22Rv1 (cell line): Measurements from ENCODE around the gene DYNLL1.

ENCODE experiments used
- H3K27ac ChIP-seq: fragments of 450-650 bp; 2 replicates; pipeline ENCODE4 v1.5.1; 2017
- ZFX ChIP-seq: fragments of 450-650 bp; IDR thresholded peaks from 2 replicates; pipeline ENCODE4 v1.6.1; 2017; ENCODE audit warnings: antibody characterized with exemption, borderline replicate concordance
- TF ChIP-seq, protein P1 (sequence below): fragments of 450-650 bp; IDR thresholded peaks from 2 replicates; pipeline ENCODE4 v1.5.1; 2017; ENCODE audit warnings: mild to moderate bottlenecking

Gene DYNLL1

DNA sequence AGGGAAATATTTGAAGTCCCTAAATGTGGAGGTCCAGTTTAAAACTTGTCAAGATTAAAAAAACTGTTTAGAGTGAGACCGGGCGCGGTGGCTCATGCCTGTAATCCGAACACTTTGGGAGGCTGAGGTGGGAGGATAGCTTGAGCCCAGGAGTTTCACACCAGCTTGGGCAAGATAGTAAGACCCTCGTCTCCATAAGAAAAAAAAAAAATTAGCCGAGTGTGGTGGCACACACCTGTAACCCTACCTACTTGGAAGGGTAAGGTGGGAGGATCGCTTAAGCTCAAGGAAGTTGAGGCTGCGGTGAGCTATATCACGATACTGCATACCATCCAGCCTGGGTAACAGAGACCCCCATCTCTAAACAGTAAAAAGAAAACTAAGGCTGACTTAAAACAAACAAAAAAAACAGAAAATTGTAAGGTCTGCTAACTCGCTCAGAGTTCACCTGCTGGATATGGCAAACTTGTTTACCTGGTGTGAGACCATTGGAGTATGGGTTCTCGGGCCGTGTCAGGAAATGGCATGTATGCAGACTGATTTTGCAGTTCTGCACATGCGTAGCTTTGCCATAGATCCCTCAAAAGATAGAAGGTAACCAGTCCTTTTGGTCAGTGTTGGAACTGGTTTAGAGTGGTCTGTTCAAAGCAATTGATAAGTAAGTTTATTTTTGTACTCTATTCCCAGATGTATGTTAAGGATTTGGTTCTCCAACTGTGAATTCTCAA, 40.3 kb downstream of the DYNLL1 start:
- no peak for TF ChIP-seq ZFX
- TF ChIP-seq, protein P1, sequence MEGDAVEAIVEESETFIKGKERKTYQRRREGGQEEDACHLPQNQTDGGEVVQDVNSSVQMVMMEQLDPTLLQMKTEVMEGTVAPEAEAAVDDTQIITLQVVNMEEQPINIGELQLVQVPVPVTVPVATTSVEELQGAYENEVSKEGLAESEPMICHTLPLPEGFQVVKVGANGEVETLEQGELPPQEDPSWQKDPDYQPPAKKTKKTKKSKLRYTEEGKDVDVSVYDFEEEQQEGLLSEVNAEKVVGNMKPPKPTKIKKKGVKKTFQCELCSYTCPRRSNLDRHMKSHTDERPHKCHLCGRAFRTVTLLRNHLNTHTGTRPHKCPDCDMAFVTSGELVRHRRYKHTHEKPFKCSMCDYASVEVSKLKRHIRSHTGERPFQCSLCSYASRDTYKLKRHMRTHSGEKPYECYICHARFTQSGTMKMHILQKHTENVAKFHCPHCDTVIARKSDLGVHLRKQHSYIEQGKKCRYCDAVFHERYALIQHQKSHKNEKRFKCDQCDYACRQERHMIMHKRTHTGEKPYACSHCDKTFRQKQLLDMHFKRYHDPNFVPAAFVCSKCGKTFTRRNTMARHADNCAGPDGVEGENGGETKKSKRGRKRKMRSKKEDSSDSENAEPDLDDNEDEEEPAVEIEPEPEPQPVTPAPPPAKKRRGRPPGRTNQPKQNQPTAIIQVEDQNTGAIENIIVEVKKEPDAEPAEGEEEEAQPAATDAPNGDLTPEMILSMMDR: no peak
- H3K27ac ChIP-seq: no peak overlapping the region

DNA sequence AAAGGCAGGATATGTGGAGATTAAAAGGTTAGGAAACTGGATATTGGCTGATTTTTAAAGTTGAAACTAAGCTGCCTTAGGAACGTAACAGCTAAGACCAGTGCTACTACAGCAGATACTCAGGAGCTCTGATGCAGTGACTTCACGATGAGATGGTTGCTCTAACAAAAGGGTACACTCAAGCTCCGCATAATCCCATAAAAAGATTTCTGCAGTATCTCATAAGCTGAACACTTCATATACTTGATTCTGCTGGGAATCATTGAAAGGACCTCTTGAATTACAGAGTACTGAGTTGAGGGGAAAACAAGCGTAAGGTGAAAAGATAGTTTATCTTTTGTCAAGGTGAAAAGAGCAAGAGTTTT, 41.9 kb downstream of the DYNLL1 start:
- H3K27ac ChIP-seq: 0 out of 2 replicates have a peak overlapping the region, but pooled peaks have one; percentile 10
- no peak for TF ChIP-seq ZFX
- TF ChIP-seq, protein P1: no peak

DNA sequence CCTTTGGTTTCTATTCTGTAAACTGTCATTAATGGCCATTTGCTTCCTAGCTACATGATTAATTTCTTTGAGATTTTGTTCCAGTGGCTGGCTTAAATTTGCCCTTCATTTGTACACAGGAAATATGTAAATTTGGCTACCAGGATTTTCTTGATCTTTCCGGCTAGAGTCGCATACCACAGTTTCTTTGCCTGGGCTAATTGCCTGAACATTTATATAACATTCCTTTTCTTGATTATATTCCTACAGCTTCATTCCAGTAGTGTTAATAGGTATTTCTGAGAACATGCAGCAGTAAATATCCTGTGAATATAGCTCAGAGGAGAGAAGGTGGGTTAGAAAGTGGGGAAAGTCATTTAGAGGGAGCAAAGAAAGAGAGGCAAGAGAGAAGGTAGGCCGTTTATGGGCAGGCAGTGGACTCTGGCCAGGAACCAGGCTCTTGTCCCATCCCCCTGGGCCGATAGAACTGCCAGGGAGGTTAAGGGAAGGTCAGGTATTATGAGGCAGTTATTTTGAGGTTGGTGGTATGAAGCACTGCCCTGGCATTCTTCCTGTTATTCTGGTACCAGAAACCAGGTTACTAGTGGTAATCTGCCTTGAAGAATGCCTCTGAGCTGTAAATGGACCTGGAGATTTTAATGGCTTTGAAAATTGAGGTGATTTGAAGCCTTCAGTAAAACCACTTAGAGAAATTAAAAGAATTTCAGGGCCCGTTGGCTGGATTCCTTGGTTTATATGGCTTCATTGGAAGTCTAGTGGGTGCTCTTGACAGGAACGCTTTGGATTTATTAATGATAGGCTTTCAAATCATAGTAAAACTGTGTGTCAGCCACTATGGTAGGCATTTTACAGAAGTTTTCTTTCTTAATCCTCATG, 42.6 kb downstream of the DYNLL1 start:
- H3K27ac ChIP-seq: peak overlapping the region; percentile 10
- TF ChIP-seq ZFX: no peak
- TF ChIP-seq, protein P1: no peak

DNA sequence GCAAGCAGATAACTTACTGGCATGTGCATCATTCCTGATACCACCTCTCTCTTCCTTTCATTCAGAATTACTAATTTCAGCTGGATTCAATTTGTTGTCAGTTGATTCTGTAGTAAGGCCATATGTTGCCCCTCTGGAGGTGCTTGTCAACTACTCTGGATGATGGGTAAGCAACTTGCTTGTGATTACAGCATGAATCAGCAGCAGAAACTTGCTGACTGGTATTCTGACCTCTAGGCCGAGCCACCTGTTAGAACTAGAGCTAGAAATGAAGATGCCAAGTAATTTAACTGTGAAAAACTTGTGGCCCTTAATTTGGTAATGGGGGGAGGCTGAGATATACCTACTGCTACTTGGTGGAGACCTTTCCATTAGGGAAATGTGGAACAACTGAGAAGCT, 43.4 kb downstream of the DYNLL1 start:
- no peak for TF ChIP-seq ZFX
- TF ChIP-seq, protein P1: no peak
- no peak overlapping the region for H3K27ac ChIP-seq

DNA sequence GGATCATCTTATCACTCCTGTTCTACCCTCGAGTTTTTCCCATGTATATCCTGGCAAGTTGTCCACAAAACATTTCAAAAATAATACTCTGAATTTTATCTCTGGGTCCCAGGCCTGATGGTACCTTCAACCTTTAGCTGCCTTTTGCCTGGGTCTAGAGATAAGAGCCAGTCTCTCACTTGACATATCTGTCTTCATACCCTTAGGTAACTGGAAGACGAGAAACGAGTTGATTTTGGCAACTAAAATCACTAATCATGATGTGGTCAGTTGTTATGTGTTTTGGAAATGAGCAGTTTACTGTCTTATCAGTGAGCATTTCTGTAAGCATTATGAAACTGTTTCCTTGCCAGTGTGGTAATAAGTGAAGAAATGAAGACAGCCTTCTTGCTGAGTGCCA, 44.5 kb downstream of the DYNLL1 start:
- no peak overlapping the region for H3K27ac ChIP-seq
- TF ChIP-seq ZFX: no peak
- TF ChIP-seq, protein P1: no peak

DNA sequence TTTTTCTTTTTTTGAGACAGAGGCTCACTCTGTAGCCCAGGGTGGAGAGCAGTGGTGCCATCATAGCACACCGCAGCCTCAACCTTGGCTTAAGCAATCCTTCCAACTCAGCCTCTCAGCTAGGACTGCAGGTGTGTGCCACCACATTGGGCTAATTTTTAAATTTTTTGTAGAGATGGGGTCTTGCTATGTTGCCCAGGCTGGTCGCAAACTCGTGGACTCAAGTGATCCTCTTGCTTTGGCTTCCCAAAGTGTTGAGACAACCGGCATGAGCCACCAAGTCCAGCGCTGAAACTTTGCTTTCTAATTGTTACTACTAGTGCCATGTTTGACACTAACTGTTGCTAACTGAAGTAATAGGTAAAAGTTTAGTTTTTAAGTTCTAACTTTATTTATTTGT, 46.3 kb downstream of the DYNLL1 start:
- no peak for TF ChIP-seq ZFX
- TF ChIP-seq, protein P1: no peak
- H3K27ac ChIP-seq: no peak overlapping the region

DNA sequence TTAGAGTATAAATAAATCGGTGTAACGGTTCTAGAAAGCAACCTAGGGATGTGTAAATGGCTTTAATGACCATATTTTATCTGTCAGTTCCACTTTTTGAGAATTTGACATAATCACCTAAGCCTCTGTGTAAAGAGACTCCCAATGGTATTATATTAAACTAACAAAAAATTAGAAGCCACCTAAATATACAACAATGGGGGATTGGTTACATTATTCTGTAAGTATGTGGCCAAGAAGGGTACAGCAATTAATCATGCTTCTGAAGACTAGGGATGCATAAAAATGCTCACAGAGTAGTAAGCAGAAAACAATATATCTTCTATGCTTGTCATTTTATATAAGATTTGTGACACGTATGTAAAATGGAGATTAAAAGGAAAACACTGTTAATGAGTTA, 48.8 kb downstream of the DYNLL1 start:
- H3K27ac ChIP-seq: peak overlapping the region; percentile 69; the same call in 1 of the 2 replicates
- TF ChIP-seq, protein P1: no peak
- no peak for TF ChIP-seq ZFX
